HEK293T (cell line): Measurements from ENCODE around the gene CREG1.

Source experiments
- BHLHE40 ChIP-seq: fragments of 450-650 bp; IDR thresholded peaks from 2 replicates; pipeline ENCODE4 v1.6.1; 2016; ENCODE audit warnings: mild to moderate bottlenecking, moderate library complexity, borderline replicate concordance
- ELF4 ChIP-seq: fragments of 450-650 bp; IDR thresholded peaks from 2 replicates; pipeline ENCODE4 v1.6.1; 2017; ENCODE audit warnings: antibody characterized with exemption
- FOXK2 ChIP-seq: fragments of 450-650 bp; IDR thresholded peaks from 2 replicates; pipeline ENCODE4 v1.6.1; 2016; ENCODE audit warnings: mild to moderate bottlenecking
- FOXM1 ChIP-seq: fragments of 450-650 bp; IDR thresholded peaks from 2 replicates; pipeline ENCODE4 v1.6.1; 2017; ENCODE audit warnings: mild to moderate bottlenecking, borderline replicate concordance
- L3MBTL2 ChIP-seq: fragments of 450-650 bp; conservative IDR thresholded peaks from 2 replicates; pipeline ENCODE4 v1.6.1; 2016; ENCODE audit warnings: mild to moderate bottlenecking
- NFRKB ChIP-seq: fragments of 450-650 bp; IDR thresholded peaks from 2 replicates; pipeline ENCODE4 v1.6.1; 2016; ENCODE audit warnings: mild to moderate bottlenecking, moderate library complexity
- PKNOX1 ChIP-seq: fragments of 450-650 bp; IDR thresholded peaks from 2 replicates; pipeline ENCODE4 v1.6.1; 2016
- SP1 ChIP-seq: fragments of 450-650 bp; IDR thresholded peaks from 2 replicates; pipeline ENCODE4 v1.6.1; 2017
- TARDBP ChIP-seq: fragments of 450-650 bp; IDR thresholded peaks from 2 replicates; pipeline ENCODE4 v1.6.1; 2016
- ZNF384 ChIP-seq: fragments of 450-650 bp; IDR thresholded peaks from 2 replicates; pipeline ENCODE4 v1.6.1; 2016

- no peak for TF ChIP-seq L3MBTL2
- no peak for TF ChIP-seq SP1
- TF ChIP-seq ELF4 = no peak
- no peak for TF ChIP-seq FOXK2
- no peak for TF ChIP-seq PKNOX1
- TF ChIP-seq BHLHE40 = no peak
- TF ChIP-seq TARDBP = no peak
- TF ChIP-seq FOXM1 = no peak
- TF ChIP-seq ZNF384 = no peak
- TF ChIP-seq NFRKB = no peak
Observed at GRCh38 chr1:167499106-167499505, 54.5 kb downstream of the CREG1 start.
